Lung (tissue), 12 donors: ENCODE data around the gene ZMYND19. TPM values are rescaled to one million over a fixed set of nuclear protein-coding genes. Genes with fewer than 3 reads are reported as not detected.
"Not testable (repeated sequence)": the region's sequence is repeated elsewhere in the genome, so short reads cannot be mapped to it uniquely, and the experiment has no call there.

ENCODE experiments used
- ATAC-seq: fragments of 200-7000 bp; cut with Tn5 transposase; one replicate; pipeline ENCODE4 v1.9.1; 2020; ENCODE audit warnings: moderate number of reproducible peaks; ENCODE audit not compliant: insufficient read depth, low FRiP score
- DNase-seq, 3 donors: peaks; one replicate each; pipeline ENCODE4 v3.0.0-alpha.2; 2013 to 2017
- H3K27ac ChIP-seq, 2 donors: one replicate each; pipeline ENCODE4 v1.5.1; 2013; ENCODE audit warnings: mild to moderate bottlenecking in 2 of 2, moderate library complexity in 2 of 2, control low read depth in 1 of 2, inconsistent platforms in 1 of 2, low read depth in 1 of 2, low read length in 1 of 2
- H3K27me3 ChIP-seq, 3 donors: one replicate each; pipeline ENCODE4 v1.5.1; 2013; ENCODE audit warnings: low read length in 2 of 3; ENCODE audit not compliant: control insufficient read depth in 3 of 3, insufficient read depth in 3 of 3
- H3K36me3 ChIP-seq, 4 donors: one replicate each; pipeline ENCODE4 v1.5.1; 2013; ENCODE audit warnings: low read length in 4 of 4, mild to moderate bottlenecking in 1 of 4, moderate library complexity in 1 of 4; ENCODE audit not compliant: control insufficient read depth in 4 of 4, insufficient read depth in 4 of 4
- H3K4me1 ChIP-seq, 5 donors: one replicate each; pipeline ENCODE4 v1.5.1; 2013; ENCODE audit warnings: low read length in 5 of 5, mild to moderate bottlenecking in 2 of 5, moderate library complexity in 1 of 5; ENCODE audit not compliant: control insufficient read depth in 5 of 5, insufficient read depth in 5 of 5
- H3K4me3 ChIP-seq: one replicate; pipeline ENCODE4 v1.5.1; 2013; ENCODE audit warnings: mild to moderate bottlenecking, control low read depth, moderate library complexity
- H3K9ac ChIP-seq, 2 donors: one replicate each; pipeline ENCODE4 v1.5.1; 2013; ENCODE audit warnings: low read length in 2 of 2, control low read depth in 1 of 2; ENCODE audit not compliant: insufficient read depth in 1 of 2
- H3K9me3 ChIP-seq, 4 donors: one replicate each; pipeline ENCODE4 v1.5.1; 2013; ENCODE audit warnings: low read length in 3 of 4, mild to moderate bottlenecking in 1 of 4, moderate library complexity in 1 of 4; ENCODE audit not compliant: control insufficient read depth in 4 of 4, insufficient read depth in 3 of 4
- CTCF ChIP-seq: IDR thresholded peaks from 2 replicates; pipeline ENCODE4 v1.5.1; 2012; ENCODE audit warnings: mild to moderate bottlenecking; ENCODE audit errors: control extremely low read depth, extremely low read depth
- WGBS, 2 donors: extraction: QIAGEN DNeasy Blood & Tissue Kit; methylation state at CpG; one replicate each; pipeline ENCODE4 v1.1.7; 2013; 5-methylcytosine and 5-hydroxymethylcytosine counted together
- polyA plus RNA-seq, 2 donors: library from polyadenylated mRNA; stranded (reverse); fragments of 200-250 nt; gene quantifications; one replicate each; pipeline ENCODE4 v1.2.1, GENCODE V29; 2013
- total RNA-seq, 2 donors: library from RNA; depleted of rRNA in 1 of 2; stranded (reverse); fragments of >200 nt in 1 of 2; gene quantifications; one replicate each; pipeline ENCODE4 v1.2.1, GENCODE V29; 2014 to 2021
- donor health status: control.
- donor health status: control.
- donor health status: Bipolar disorder and iron deficiency.
- donor health status: healthy.
- donor health status: DM: yes; HTN: yes; CAD: no.

ZMYND19 gene
- total and polyA plus RNA-seq, 4 donors = 11.4 to 29.1 (median 20.5) TPM

GRCh38 chr9:137552022-137552768, 38.1 kb downstream of the ZMYND19 start:
- peak overlapping the region; percentile 28 for H3K9ac ChIP-seq
- peak in 1 of 3 donors; percentile 17 for DNase-seq
- 9 to 19% methylated on average over 44 to 58 of the region's 58 CpGs for WGBS, 2 donors
- H3K4me1 ChIP-seq = peaks cover 0 to 14% (median 6%) of the 10 kb centered on the region in 5 donors
- H3K27ac ChIP-seq = peak overlapping the region; percentile 85 to 97
- no peaks in the 10 kb centered on the region for H3K27me3 ChIP-seq
- no peak for TF ChIP-seq CTCF
- H3K9me3 ChIP-seq = no peaks in the 10 kb centered on the region
- peaks cover 3 to 18% (median 3%) of the 10 kb centered on the region in 4 donors for H3K36me3 ChIP-seq
- peak; percentile 35 for ATAC-seq
- H3K4me3 ChIP-seq = peak overlapping the region; percentile 72

DNA sequence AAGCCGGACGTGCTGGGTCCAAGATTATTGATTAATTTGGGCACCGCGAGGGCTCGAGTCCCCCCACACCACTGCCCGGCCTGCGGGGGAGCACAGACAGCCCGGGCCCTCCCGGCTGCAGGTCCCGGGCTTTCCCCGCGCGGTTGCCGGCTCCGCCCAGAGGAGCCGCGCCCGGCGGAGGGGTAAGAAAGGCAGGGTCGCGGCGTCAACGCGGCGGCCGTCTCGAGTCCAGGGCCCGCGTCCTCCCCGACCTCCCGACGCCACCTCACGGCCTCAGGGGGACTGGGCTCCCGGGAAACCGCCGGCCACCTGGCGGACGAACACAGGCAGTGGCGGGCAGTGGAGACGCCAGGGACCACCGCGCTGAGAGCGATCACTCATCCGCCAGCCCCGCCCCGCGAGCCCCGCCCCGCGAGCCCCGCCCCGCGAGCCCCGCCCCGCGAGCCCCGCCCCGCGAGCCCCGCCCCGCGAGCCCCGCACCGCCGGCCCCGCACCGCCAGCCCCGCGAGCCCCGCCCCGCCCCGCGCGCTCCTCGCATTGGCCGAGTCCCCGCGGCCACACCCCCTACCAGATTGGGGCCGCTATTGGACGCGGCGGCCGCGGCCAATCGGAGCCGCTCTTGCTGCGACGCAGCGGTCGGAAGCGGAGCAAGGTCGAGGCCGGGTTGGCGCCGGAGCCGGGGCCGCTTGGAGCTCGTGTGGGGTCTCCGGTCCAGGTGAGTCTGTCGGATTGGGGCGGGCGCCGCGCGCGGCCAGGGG, 38.9 kb downstream of the ZMYND19 start, which contains the start of gene MRPL41:
Gene MRPL41, plus strand, starts transcription at position 616 of the 758 bp plus-strand sequence. CDS start 203 bp downstream, outside the sequence.
- WGBS, 2 donors = 0 to 1% methylated on average over 65 to 95 of the region's 106 CpGs
- Histone ChIP-seq H3K27me3 (no peaks in the 10 kb centered on the region), H3K4me3 (peak within 1 kb of the TSS; percentile 72), H3K9me3 (no peaks in the 10 kb centered on the region), H3K4me1 (peaks cover 0 to 14% (median 6%) of the 10 kb centered on the region in 5 donors), H3K9ac (peak within 1 kb of the TSS; percentile 28), H3K27ac (peak within 1 kb of the TSS; percentile 85 to 97), H3K36me3 (peaks cover 3 to 15% (median 3%) of the 10 kb centered on the region in 4 donors)
- peak; percentile 3 for TF ChIP-seq CTCF
- DNase-seq (peak; percentile 83 to 94 (median 92)), ATAC-seq (peak; percentile 90)

GRCh38 chr9:137550958-137551263, 39.4 kb downstream of the ZMYND19 start:
- not testable (repeated sequence) for DNase-seq, H3K9ac ChIP-seq, ATAC-seq, H3K9me3 ChIP-seq, H3K27me3 ChIP-seq
- peak overlapping the region; percentile 34 for H3K4me3 ChIP-seq
- H3K4me1 ChIP-seq = peaks cover 0 to 14% (median 6%) of the 10 kb centered on the region in 5 donors
- WGBS, 2 donors = 0 to 2% methylated on average over 10 to 17 of the region's 17 CpGs
- H3K27ac ChIP-seq = peak overlapping the region; percentile 69 to 87
- H3K36me3 ChIP-seq = peaks cover 3 to 11% (median 3%) of the 10 kb centered on the region in 4 donors

DNA sequence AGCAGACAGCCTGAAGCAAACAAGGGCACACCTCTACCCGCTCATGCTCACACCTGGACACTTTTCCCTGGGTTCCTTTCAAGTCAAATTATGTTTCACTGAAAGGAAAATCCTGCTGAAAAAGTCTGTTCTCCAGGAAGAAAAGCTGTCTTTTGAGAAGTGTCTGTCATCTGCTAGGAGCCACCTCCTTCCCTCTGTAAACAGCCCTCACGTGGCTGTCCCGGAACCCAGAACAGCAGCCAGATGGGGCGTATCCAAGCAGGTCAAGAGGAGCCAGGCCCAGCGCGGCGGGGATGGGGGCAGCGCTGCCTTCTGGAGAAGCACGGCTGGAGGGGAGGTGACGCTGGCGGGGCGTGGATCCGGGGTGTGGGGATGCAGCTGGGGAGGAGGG, 40.1 kb downstream of the ZMYND19 start, which contains the start of gene PNPLA7:
Gene PNPLA7, minus strand, starts transcription at position 172 of the 391 bp plus-strand sequence. CDS start 205 bp downstream, outside the sequence.
- WGBS, 2 donors = 2 to 3% methylated on average over 13 of the region's 13 CpGs
- H3K9ac ChIP-seq = no peak within 1 kb of the TSS
- ATAC-seq = peak; percentile 60

More for the DNA sequence above, 40.1 kb downstream of the ZMYND19 start, which contains the start of gene PNPLA7:
- Histone ChIP-seq H3K27ac (peak within 1 kb of the TSS; percentile 69 to 87), H3K4me3 (peak within 1 kb of the TSS; percentile 40), H3K27me3 (no peaks in the 10 kb centered on the region), H3K4me1 (peaks cover 0 to 15% (median 6%) of the 10 kb centered on the region in 5 donors), H3K36me3 (peaks cover 3 to 4% (median 3%) of the 10 kb centered on the region in 4 donors), H3K9me3 (no peaks in the 10 kb centered on the region)
- TF ChIP-seq CTCF = no peak
- peak; percentile 88 to 95 (median 89) for DNase-seq
